CD4-positive, alpha-beta T cell treated with Interferon gamma for 1 hour (primary cell): ENCODE data around the gene DCPS.
"Not testable (repeated sequence)": the region's sequence is repeated elsewhere in the genome, so short reads cannot be mapped to it uniquely, and the experiment has no call there.

Source experiments
- DNase-seq: peaks from one replicate; pipeline ENCODE4 v3.0.0-alpha.2; 2020

Gene DCPS, protein sequence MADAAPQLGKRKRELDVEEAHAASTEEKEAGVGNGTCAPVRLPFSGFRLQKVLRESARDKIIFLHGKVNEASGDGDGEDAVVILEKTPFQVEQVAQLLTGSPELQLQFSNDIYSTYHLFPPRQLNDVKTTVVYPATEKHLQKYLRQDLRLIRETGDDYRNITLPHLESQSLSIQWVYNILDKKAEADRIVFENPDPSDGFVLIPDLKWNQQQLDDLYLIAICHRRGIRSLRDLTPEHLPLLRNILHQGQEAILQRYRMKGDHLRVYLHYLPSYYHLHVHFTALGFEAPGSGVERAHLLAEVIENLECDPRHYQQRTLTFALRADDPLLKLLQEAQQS

DNA sequence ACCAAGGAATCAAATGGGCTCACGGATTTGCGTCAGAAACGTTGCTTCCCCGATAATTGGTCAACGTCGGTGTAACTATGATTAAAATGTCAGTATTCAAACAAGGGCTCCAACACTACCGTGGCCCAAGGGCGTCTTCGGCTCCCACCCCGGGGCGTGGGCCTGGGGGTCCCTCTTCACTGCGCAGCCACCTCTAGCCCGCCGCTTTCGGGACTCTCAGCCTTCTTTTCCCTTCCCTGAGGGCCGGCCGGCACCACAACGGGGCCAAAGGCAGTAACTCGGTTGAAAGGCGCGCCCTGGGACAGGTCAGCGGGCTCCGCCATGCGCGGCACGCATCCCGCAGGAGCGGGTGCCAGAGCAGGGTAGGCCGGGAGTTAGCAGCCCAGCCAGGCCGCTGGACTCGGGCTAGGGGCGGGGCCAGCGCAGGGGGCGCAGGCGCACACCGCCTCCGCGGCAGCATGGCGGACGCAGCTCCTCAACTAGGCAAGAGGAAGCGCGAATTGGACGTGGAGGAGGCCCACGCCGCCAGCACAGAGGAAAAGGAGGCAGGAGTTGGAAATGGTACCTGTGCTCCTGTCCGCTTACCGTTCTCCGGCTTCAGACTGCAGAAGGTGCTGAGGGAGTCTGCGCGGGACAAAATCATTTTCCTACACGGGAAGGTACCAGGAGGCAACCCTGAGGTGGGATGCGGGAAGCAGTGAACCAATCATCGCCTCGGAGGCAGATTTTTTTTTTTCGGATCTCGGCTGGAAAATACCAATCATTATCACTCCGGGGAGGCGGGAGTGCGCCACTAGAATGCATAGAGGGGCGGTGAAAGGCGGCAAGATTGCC is at the start of gene DCPS:
Gene DCPS (plus strand): TSS at position 438 of the 834 bp plus-strand sequence. CDS start 21 bp downstream, at position 459.
- DNase-seq, result peak; percentile 86

DNA sequence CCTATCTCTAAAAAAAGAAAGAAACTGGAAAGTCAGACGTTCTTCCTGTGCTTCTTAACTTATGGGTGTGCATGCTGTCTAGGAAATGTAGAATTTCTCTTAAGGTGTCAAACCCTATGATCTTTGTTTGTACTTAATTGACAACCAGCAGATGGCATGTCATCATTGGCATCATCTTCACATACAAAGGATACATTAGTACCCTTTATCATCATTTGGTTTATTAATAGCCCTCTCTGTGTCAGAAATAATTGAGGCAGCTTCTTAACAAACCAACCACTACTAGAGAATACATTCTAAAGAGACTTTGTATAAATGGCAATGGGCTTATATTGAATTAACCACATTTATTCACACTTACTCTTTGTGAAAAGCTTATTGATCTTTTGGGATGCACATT is 49.0 kb upstream of the DCPS start:
- no peak for DNase-seq

DNA sequence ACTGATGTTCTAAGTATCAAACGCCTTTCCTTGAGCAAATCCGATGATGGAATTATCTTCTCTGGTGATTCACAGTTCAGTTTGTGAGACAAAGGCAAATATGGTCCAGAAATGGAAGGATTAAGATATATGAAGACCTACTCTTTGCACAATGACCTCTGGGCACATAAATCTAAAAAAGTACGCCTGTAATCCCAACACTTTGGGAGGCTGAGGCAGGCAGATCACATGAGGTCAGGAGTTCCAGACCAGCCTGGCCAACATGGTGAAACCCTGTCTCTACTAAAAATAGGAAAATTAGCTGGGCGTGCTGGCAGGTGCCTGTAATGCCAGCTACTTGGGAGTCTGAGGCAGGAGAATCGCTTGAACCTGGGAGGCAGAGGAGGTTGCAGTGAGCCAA is 48.4 kb upstream of the DCPS start:
- not testable (repeated sequence) for DNase-seq

DNA sequence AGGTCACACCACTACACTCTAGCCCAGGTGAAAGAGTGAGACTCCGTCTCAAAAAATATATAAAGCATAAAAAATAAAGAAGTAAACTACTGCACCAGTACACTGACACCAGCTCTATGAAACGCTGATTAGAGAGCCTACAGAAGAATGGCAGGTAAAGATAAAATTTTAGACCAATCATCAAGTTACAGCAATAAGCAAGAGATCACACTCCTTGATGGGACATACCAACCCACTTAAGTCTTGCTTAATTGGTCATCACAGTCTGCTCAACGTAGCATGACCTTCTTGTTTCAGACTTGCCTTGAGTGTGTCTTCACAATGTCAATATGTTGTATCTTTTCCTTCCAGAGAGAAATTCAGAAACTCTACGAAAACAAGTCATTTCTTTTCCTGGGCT is 47.6 kb upstream of the DCPS start:
- no peak for DNase-seq

DNA sequence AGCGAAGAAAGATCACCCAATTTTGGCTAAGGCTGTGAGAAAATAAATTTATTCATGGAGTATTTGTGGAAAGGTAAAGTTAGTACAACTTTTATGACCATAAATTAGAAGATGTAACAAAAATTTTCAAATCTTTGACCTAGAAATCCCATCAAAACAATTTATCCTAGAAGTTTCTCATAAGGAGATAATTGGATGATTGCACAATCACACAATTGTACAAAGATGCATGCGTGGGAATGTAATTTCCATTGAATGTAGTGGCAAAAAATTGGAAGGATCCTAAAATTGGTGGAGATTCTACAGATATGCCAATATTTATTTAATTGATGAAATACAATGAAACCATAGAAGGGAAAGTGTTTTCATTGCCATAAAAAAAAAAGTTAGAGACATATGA is 46.7 kb upstream of the DCPS start:
- DNase-seq, result no peak

DNA sequence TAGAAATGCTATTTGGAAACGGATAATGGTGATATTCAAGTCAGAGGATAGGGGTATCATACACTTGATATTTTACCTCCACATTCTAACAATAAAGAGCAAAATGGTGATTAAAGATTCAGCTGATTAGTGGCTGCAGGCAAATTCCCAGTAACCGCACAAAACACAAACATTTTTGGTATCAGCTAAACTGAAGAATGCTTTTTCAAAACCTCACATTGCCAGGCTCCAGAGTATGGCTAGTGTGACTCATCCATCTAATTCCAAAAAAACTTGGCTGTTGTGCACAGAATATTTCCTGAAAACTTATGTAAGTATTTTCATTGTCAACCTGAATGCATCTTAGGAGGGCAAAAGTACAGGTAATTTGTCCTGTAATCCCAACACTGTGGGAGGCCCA is 46.1 kb upstream of the DCPS start:
- no peak for DNase-seq

DNA sequence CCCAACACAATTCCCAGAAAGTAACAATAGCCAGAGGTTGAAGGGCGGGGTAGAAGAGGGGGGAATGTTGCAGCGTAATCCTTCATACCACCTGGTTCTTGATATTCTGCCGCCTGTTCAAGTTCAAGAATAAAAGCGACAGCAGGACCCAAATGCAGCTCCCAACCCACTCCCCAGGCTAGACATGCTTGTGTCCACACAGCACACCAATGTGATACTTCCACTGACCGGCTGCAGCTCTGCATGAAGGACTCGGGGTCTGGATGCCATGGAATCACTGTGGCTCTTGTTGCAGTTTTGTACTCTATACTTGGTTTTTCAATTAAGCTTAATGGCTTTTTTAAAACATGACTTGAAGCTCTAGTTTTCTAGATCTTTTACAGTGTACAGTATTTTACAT is 41.6 kb upstream of the DCPS start:
- DNase-seq, result no peak

DNA sequence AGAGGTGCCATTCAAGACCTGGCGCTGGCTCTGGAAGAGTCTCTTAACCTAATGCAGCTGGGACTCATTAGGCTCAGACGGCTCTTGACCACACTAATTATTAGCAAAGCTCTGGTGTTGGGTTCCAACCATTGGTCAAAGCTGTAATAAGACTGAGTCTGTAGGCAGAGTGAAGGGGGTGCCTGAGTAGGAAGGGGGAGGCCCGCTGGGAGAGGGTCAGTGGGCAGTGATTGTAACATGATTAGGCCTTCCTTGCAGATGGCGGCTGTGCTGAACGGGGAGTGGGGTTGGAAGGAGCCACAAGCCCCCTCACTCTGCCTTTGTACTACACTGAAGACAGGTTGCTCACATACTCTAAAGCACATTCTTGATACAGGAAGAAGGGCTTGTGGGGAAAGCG is 40.4 kb upstream of the DCPS start:
- no peak for DNase-seq

DNA sequence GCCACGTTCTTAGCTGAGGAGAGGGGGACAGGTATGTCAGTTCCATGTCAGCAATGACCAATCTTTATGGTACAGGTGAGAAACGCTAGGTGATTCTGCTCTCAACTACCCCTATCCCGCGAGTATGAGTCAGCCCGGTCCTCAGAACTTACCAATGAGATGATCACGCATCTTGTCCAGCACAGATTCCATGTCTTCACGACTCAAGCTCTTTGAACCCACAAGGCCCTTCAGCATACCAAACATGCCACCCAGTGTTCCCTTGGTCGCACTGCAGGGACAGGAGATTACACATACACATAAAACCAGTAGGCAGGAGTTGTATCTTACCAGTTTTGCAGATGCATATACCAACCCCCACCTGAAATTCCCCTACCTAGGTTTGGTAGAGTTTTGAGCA is 38.0 kb upstream of the DCPS start:
- no peak for DNase-seq

DNA sequence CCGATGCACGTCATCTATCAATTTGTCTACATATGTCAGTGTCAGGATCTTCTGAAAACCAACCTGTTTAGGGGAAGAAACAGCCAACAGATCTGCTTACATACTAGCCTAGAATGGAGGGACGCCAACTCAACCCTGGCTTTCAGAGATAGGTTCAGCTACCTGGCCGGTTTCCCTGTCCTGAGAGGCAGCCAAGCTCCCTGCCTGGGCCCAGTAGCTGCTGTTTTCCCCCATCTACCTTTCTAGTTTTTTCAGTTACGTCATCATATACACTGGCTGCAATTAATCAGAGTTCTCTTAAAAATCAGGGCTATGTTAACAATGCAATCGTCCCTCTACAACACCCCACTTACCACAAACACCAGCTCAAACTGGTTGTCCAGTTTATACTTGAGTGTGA is 36.2 kb upstream of the DCPS start:
- no peak for DNase-seq

DNA sequence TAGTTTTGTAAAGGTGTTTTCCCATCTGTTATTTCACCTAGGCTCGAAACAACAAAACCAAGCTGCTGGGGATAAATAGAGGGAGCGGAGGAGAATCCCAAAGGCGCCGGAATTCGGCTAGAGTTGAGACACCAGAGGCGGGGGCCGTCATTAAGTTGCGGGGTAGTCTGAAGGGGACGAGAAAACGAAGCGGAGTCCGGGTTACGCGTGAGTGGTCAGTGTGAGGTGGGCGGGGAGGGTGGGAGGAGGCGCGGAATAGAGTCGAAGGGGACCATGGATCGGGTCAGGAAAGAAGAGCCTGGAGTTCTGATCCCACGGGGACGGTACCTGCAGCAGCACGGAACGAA is 35.5 kb upstream of the DCPS start:
- DNase-seq, result no peak

DNA sequence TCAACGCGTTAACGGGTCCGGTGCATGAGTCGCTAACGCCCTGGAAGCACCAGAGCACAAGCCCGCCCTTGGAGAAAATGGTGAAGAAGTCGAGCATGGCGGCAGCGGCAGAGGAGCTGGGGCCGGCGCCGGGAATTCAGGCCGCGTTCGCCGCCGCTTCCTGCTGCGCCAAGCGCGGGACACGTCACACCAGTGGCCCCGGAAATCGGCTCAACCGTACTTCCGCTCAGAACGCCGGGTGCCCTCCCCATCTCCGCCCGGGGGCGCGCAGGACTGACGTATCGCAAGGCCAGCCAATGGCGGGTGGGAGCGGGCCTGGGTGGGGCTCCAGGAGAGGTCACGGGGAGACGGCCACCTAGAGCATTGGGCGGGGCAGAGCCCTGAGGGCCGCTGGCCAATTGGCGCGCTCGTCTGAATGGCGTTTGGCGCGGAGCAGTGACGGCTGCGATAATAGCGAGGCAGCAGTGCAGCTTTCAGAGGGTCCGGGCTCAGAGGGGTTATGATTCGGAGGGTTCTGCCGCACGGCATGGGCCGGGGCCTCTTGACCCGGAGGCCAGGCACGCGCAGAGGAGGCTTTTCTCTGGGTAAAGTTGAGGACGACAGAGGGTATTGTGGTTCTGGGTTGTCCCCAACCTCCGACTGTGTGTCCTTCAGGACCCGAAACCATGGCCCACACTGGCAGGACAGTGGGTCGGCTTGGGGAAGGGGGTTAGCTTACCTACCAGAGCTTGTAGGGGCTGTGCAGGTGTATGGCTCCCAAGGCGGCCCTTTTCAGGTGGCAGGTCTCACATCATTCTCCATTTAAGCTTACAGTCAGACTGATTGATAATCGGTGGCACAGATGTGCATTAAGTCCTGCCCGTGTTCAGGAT is 34.9 kb upstream of the DCPS start, which contains the start of the genes FOXRED1 and SRPRA:
Gene FOXRED1 (plus strand): TSS at position 447 of the 872 bp plus-strand sequence. CDS start 53 bp downstream, at position 500.
Gene SRPRA (minus strand): TSS at position 188 of the 872 bp plus-strand sequence. CDS start 91 bp downstream, at position 97.
- DNase-seq, result peak; percentile 99

DNA sequence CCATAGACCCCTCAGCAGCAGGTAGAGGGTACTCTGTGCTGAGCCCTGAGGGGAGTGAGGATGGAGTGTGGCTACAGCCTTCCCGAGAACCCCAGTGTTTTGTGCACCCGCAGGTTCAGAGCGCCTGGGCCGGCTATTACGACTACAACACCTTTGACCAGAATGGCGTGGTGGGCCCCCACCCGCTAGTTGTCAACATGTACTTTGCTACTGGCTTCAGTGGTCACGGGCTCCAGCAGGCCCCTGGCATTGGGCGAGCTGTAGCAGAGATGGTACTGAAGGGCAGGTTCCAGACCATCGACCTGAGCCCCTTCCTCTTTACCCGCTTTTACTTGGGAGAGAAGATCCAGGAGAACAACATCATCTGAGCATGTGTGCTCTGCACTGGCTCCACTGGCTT is 26.5 kb upstream of the DCPS start:
- DNase-seq, result no peak

DNA sequence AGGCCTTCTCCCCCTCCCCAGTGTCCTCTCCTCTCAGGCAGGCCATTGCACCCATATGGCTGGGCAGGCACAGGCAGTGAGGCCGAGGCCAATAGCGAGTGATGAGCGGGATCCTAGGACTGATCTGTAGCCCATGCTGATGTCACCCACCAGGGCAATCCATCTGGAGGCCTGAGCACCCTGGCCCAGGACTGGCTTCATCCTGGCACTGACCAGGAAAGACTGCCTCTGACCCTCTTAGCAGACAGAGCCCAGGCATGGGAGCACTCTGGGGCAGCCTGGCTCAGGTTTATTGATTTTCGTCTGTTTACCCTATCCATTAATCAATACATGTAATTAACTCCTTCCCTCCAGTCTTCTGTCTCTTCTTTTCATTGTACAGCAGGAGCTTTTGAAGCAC is 26.1 kb upstream of the DCPS start:
- DNase-seq, result no peak

DNA sequence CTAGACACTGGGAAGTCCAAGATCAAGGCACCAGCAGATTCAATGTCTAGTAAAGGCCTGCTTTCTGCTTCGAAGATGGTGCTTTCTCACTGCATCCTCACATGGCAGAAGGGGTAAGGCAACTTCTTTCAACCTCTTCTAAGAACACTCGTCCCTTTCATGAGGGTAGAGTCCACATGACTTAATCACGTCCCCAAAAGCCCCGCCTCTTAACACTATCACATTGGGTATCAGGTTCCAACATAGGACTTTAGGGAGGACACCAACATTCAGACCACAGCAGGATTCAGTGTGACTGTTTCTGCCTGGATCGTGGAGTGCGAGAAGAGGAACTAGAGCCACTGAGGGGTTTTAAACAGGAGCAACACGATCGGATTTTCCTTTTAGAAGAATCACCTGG is 24.7 kb upstream of the DCPS start:
- DNase-seq, result no peak

DNA sequence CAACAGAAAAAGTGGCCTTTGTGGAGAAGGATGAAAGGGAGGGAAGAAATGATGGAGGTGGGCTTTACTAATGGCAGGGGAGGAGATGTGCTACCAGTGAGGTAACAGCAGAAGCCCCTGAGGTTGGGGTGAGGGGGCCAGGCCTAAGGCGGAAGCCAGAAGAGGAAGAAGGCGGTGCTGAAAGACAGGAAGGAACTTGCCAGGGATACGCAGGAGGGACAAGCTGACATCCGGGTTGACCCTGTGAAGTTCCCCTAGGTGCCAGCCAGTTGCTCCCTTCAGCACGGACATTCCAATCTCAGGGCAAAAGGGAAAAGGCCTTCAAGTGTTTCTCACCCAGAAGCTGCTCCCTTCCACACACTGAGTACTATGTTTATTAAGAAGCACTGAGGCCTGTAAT is 23.3 kb upstream of the DCPS start:
- no peak for DNase-seq

DNA sequence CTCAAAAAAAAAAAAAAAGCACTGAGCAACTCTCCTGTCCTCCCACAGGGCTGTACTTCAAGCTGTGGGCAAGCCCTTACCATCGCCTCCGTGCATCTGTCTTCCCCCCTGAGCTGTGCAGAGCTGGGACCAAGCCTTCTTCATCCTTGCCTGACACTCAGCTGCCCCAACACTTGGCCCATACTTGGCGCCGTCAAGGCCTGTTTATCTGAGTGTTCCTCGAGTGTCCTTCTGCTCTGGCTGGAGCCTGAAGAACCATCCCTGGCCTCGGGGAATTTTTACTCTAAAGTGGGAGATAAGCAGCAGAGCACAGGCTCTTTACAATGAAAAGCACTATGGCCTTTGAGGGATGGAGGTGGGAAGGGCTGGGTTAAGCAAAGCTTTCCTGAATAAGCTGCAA is 22.6 kb upstream of the DCPS start:
- no peak for DNase-seq

DNA sequence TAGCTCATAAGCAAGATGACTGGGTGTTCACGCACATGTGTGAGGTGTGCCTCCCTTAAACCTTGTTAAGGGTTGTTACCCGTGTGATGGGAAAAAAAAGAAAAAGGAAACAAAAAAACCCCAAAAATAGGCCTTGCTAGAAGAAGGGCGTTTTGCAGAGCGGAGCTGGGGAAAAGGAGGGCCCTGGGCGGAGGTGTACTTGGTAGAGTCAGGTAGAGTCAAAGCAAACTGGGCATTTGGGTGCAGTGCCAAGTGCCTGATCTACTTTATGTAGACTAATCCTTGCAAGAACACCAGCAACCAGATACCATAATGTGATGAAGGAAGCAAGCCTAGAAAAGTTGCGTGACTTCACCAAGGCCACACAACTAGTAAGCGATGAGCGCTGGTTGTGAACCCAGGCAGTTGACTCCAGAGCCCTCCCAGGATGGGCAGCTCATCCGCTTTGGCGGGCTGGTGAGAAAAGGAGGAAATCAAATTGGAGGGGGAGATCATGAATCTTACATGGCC is 22.1 kb upstream of the DCPS start:
- no peak for DNase-seq

DNA sequence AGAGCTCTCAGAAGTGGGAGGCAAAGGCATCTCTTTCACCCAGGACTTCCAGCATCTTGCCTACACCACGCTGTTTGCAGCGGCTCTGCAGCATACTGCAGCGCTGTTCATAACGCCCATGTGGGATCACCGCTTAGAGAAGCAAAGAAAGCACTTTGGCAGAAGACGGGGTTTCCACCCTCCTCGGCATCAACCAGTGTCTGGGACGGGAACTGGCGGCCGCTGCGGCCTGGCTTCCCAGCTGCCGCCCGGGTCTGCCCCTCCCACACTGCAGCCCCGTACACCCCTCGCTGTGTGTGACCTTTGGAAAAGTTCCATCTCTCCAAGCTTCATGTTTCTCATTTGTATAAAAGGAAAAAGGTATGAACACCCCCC is 21.5 kb upstream of the DCPS start:
- DNase-seq, result no peak

DNA sequence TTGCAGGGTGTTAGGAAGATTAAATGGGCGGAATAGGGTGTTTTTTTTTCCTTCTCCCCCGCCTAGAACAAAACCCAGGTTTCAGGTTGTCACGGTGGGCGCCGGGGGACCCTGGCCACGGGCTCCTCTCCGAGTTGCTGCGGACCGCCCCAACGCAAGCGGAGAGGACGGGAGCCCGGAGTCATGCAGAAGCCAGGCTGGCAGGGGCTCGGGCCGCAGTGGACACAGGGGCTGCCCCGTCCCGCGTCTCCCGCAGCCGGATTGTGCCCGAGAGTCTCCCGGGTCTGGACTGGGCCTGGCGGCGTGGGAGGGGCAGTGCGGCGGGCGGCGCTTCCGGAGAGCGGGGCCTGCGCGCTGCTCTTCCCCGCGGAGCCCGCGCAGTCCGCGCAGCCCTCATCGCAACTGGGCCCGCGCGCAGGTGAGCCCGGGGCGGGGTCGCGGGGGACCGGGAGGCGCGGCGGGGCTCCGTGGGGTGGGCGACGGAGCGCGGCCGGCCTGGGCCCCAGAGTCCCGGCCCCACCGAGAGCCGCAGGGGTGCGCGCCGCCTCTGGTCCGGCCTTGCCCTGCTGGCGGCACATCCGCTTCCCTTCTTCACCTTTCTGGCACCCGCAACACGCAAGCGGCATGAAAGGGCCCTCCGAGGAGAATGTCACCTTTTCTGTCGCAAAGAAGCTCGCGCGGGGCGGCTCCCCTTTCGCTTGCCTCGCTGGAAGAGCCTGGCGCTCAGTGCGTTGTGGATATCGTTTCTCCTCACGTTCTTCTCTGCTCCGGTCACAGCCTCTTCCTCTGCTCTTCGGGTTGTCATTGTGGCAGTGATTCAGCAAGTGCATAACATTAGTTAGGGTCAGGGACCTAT is 20.9 kb upstream of the DCPS start, which contains the start of gene TIRAP:
Gene TIRAP (plus strand): TSS at position 358 of the 856 bp plus-strand sequence. CDS start 7,802 bp downstream, outside the sequence.
- DNase-seq, result peak; percentile 47

DNA sequence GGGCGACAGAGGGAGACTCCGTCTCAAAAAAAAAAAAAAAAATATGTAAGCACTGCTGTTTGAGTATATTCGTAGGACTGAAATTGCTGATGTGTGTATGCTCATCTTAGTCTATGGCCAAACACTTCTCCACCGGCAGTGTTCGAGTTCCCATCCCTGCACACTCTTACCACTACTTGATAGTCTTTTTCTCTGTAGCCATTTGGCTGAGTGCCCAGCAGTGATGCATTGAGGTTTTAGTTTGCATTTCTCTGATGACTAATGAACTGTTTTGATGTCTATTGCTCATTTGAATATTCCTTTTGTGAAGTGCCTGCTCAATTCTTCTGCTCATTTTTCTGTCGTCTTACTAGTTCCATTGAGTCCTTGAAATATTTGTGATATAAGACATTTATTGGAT is 19.0 kb upstream of the DCPS start:
- peak; percentile 68 for DNase-seq

DNA sequence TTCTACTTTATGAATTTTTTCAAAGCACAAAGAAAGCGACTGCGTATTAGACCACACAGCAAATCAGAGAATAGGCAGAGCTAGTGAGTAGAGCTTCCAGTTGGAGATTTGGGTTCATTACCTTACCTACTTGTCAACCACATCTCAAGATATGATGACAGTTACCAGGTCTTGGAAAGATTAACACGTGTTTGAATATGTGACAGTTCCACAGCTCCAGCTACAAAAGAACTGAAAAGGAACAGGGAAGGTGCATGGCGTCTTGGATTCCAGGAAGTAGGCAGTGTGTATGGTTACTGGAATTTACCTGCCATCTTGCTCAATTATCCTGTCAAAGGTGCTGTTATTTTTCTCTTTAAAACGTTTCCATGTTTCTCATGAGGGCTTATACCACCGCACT is 15.6 kb upstream of the DCPS start:
- DNase-seq, result no peak
